CD4-positive, alpha-beta T cell treated with Interleukin-21 for 1 hour (primary cell): Measurements from ENCODE around the gene MRPL49.

Experiments
- DNase-seq: peaks from one replicate; pipeline ENCODE4 v3.0.0-alpha.2; 2020

MRPL49 gene

DNA sequence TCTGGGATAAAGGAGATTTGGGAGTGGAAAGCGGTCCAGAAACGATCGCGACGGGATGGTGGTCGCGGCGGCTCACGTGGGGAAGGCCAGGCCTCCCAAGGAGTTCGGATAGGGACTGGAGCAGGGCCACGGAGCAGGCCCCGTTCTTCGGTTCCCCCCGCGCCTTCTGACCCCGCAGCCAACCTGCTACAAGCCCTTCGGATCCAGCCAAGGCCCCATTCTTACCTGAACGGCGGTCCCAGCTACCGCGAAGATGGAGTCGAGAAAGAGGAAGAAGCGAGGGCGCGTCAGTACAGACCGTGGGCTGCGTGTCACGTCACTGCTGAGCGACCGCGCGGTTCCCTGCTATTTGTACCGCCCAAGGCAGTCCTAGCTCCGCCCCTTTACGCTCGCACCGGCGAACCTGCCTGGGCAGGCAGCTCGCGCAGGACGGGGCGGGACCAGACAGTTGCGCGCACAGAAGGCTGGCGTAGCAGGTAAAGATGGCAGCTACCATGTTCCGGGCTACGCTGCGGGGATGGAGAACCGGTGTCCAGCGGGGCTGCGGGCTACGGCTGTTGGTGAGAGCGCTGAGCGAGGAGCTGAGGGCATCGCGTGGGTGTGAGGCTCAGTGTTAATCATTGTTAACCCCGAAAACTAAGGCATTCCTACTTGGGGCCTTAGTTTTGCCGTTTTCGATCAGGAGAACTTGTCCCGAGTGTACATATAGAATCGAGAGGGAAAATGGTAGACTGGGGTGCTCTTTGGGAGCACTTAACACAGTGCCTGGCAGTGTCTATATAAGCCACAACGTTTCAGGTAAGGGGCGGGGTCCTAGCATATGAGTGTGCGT is at the start of gene MRPL49, which contains the start of gene FAU:
Gene MRPL49 (plus strand): TSS at position 457 of the 832 bp plus-strand sequence. CDS start 26 bp downstream, at position 483.
Gene FAU (minus strand): TSS at position 270 of the 832 bp plus-strand sequence. CDS start 321 bp downstream, outside the sequence.
- peak; percentile 99 for DNase-seq

DNA sequence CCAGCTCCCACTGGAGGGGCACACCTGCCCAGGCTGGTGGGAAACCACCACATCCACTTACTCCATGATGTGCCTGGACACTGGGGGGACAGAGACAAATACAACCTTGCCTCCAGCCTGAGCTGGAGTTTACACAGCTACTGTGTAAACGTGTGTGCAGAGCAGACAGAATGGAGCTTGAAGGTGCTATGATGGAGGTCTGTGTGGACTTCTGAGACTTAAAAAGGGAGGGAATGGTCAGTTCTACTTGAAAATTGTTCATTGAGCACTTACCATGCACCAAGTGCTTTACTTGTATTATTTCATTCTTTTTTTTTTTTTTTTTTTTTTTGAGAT is 49.5 kb upstream of the MRPL49 start:
- no peak for DNase-seq

DNA sequence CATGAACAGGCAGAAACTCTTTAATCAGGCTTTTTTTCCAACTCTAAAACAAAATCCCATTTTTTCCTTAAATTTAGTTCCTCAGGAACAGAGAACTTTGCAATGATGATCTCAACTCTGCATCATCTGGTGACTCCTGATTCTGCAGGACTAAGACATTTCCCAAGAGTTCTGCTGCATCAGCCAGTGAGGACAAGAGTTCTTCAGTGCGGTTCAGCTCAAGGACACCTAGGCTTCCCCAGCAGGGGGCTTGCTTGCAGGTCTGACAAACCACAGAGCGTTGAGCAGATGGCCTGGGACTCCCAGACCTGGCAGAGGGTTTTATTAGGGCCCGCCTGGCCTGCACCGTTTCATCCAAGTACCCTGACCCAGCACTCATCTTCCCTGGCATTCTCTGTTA is 44.7 kb upstream of the MRPL49 start:
- DNase-seq = no peak

DNA sequence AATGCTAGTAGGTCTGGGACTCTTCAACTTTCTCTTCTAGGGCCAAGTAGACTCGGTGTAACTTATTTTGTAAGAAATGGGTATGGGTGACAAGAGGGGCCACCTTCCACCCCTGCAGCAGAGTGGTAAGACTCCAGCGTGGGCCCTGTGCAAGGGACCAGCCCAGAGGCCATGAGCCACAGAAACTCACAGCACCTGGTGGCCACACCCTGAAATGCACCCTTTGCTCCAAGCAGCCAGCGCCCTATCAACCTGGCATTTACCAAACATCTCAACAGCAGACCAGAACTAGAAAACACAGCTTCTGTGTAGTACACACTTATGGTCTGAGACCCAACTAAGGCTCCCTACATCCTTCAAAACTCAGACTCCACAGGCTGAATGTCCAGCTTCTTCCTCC is 44.0 kb upstream of the MRPL49 start:
- DNase-seq = peak; percentile 83

DNA sequence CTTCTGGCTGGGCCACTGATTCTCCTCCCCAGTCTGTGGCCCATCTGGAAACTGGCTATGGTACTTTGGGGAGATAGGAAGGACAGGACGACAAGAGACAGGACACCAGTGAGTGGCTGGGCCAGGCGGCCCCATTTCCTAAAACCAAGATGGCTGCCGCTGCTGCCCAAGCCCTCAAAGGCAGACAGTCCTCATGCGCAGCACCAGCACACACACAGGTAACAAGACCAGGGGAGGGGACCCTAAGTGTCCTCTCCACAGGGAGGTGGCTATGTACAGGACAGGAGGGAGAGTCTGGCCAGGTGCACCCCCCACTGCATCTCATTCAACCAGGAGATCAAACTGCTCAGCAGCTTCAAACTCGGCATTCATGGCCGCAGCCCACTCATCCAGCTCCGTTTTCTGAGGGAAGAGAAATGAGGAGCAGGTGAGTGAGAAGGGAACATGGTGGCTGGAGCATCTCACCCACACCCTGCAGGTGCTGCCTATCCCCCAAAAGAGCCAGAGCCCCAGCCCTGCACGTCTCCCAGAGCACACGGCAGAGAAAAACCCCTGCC is 43.3 kb upstream of the MRPL49 start:
- no peak for DNase-seq

DNA sequence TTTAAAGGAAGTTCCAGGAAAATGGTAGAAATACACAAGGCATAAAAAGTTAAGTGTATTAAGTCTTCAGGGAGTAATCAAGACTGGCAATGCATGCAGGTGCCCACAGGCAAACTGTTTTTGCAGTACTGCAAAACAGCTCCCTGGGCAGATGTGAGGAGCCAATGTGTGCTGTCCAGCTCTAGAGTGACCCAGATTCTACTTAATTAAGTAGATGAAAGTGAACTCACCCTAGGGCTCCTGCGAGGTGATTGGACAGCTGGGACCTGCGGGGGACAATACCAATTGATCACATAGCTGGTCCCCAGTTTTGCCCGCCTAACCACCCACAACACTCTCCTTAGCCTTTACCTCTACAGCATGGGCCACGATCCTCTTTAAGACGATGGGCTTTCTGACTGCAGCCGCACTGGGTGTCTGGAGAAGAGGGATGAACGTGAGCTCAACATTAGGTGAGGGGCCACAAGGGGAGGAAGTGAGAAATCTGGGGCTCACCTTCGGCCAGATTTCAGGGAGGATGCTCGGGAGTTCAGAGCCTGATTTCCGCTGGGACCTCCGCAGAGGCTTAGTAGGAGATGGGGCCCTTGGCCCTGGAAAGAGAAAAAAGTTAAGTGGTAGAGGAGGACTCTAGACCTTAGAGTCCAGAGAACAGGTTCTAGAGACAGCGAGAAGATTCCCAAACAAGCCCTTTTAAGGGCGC is 38.8 kb upstream of the MRPL49 start:
- DNase-seq = no peak

DNA sequence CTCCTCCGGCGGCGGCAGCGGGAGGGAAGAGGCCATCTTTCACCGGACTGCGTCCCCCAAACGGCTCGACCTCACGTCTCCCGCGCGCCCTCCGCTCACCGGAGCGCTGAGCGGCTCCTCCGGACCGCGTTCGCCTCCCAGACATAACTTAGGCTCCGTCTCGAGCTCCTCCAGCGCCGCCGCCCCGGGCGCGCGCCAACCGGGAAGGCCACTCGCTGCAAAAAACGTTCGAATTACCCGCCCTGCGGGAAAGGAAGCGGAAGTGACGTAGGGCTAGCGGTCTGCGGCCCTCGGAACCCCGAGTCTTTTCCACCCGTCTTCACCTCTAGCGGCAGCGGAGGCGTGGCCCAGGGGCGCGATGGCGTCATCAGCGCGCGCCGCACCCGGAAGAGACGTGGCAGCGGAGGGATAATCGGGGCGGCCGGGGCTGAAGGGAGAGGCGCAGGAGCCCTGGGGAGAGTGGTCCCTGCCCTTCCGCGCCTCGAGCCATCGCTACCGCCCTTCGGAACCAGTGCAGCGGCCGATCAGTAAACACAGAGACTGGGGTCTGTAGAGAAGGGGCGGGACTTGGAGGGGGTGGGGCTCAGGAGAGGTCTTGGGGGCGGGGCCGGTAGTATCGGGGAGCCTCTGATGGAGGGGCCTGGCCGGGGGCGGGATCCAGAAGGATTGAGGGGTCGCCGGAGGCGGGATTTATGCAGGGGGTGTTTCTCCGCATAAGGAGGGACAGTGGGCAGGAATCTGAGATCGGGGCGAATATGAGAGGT is 38.1 kb upstream of the MRPL49 start, which contains the start of the genes CDCA5 and ZFPL1:
Gene CDCA5 (minus strand): TSS at position 207 of the 764 bp plus-strand sequence. CDS start 62 bp downstream, at position 145.
Gene ZFPL1 (plus strand): TSS at position 389 of the 764 bp plus-strand sequence. CDS start 477 bp downstream, outside the sequence.
- DNase-seq = peak; percentile 96

DNA sequence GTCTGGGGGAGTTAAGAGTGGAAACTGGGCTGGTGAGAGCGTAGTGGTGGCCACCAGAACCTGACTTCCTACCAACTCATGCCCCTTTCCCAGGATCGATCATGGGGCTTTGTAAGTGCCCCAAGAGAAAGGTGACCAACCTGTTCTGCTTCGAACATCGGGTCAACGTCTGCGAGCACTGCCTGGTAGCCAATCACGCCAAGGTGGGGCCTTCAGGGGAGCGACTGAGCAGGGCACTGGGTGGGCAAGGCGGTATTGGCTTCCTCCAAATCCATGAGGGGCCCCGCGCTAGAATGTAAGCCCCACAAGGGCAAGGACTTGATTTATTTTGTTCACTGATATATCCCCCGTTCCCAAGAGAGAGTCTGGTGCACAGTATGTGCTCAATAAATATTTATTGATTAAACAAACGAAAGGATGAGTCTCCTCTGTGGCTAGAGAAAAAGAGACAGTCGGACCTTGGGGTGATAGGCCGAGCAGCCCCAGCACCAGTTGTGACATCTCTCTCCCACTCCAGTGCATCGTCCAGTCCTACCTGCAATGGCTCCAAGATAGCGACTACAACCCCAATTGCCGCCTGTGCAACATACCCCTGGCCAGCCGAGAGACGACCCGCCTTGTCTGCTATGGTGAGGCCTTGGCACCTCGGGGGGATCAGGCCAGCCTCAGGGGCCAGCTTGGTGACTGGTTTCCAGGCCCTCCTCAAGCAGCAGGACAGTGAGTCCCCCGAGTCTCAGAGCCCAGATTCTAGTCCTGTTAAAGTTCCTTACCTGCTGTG is 37.3 kb upstream of the MRPL49 start:
- no peak for DNase-seq

DNA sequence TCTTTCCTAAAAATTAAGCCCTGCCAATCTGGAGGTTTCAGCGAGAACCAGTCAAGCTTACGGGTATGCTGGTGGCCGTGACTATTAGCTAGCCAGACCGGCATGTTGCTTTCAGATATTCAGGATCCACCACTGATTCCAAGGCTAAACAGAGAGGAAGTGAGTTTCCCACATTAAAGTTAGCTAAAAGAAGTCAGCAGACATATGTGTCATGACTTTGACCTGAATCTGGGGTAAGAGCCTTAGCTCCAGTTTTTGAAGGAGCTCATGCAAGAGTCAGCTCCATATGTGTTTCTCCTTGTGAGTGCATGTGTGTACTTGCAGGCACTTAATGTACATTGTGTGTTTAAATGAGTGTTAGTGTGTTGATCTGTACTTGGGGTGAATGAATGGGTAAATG is 36.7 kb upstream of the MRPL49 start:
- no peak for DNase-seq

DNA sequence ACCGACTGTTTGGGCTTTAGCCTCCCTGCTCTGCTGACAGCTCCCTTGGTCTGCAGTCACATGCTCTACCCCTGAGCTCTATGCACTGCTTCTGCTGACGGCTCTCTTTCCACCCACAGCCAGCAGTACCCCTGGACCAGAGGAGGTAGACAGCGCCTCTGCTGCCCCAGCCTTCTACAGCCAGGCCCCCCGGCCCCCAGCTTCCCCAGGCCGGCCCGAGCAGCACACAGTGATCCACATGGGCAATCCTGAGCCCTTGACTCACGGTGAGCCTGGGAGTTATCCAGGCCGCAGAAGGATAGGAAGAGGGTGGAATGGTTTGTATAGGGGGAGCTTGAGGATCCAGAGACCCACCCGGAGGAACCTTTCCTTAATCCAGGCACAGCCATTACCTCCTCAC is 35.3 kb upstream of the MRPL49 start:
- no peak for DNase-seq

DNA sequence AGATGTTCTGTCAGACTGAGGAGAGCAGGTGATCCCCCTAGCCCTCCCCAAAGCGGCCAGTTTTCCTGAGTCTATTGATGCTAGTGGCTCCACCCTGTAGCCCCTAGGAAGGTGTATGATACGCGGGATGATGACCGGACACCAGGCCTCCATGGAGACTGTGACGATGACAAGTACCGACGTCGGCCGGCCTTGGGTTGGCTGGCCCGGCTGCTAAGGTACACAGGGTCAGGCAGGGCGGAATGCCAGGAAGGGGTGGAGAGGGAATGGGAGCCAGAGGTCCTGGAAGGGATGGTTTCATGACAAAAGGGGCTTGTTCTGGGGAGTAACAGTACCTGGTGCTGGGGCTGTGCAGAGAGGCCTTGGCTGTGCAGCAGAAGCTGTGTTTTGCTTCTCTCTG is 34.9 kb upstream of the MRPL49 start:
- DNase-seq = no peak

DNA sequence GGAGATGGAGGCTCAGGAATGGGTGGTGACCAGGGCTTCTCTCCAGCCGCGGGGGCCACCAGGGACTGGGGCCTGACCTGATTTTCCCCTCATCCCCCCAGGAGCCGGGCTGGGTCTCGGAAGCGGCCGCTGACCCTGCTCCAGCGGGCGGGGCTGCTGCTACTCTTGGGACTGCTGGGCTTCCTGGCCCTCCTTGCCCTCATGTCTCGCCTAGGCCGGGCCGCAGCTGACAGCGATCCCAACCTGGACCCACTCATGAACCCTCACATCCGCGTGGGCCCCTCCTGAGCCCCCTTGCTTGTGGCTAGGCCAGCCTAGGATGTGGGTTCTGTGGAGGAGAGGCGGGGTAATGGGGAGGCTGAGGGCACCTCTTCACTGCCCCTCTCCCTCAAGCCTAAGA is 34.3 kb upstream of the MRPL49 start:
- DNase-seq = no peak

DNA sequence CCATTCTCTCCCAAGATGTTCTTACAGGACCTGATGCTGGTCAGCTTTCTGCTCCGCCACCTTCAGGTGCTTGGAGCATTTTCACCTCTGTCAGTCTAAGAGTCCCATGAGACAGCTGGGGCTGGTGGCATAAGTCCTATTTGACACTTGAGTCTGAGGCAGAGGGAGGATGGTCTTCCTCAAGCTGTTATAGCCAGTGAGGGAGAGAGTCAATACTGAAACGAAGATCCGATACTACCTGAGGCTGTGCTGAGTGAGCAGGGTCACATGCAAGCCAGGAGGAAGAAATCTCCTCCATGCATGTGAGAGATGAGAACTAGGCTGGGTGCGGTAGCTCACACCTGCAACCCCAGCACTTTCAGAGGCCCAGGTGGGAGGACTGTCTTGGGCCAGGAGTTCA is 32.5 kb upstream of the MRPL49 start:
- no peak for DNase-seq

DNA sequence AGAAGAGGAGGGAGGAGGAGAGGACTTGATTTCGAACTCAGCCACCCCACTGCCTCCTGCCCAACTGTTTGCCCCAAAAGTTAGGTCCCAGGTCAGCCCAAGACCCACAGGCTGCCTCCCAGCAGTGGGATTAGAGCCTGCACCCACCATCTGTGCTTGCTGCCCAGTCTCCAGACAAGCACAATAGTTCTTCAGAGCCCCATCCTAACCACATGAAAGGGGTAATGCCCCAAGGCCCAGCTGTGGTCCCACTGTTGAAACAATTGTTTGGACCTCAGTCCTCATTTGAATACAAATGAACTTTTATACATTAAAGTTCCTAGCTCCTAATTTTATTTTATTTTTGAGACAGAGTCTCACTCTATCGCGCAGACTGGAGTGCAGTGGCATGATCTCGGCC is 31.5 kb upstream of the MRPL49 start:
- no peak for DNase-seq

DNA sequence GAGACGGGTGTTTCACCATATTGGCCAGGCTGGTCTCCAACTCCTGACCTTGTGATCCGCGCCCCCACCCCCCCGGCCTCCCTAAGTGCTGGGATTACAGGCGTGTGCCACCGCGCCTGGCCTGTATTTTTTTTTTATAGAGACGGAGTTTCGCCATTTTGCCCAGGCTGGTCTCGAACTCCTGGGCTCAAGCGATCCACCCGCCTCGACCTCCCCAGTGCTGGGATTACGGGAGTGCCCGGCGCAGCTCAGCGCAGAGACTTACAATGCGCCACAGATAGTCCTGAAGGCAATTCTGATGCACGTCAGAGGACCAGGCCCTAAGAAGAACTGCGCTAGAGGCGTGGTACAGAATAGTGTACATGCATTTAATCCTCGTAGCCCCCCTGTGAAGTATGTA is 26.7 kb upstream of the MRPL49 start:
- DNase-seq = no peak

DNA sequence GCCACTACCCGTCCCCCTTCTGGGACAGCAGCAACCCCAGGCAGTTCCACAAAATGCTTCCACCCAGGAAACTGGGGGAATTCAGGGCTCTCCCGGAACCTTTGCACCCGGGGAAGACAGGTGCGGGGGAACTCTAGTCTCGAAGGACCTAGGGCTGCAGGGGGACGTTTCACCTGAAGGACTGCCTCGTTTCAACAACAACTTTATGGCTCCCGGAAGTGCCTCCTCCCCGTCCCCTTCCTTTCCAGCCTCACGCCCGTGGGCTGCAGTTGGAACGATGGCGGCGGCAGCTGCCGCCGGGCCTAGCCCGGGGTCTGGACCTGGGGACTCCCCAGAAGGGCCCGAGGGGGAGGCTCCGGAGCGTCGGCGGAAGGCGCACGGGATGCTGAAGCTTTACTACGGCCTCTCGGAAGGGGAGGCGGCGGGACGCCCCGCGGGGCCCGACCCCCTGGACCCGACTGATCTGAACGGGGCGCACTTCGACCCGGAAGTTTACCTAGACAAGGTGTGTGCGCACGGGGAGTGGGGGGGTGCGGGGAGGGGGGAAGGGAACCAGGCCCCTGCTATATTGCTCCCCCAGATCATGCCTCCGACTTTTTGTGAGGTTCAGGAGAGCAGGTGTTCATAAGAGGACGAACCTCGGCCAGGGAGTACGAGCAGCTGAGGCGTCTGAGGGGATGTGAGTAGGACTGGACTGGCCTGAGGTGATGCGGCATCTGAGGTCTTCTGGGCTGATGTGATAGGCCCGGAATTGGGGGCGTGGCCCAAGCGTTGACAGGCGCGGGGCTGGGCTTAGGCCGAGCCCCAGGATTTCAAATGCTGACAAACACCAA is 25.9 kb upstream of the MRPL49 start, which contains the start of gene VPS51:
Gene VPS51 (plus strand): TSS at position 241 of the 833 bp plus-strand sequence. CDS start 37 bp downstream, at position 278.
- peak; percentile 90 for DNase-seq

DNA sequence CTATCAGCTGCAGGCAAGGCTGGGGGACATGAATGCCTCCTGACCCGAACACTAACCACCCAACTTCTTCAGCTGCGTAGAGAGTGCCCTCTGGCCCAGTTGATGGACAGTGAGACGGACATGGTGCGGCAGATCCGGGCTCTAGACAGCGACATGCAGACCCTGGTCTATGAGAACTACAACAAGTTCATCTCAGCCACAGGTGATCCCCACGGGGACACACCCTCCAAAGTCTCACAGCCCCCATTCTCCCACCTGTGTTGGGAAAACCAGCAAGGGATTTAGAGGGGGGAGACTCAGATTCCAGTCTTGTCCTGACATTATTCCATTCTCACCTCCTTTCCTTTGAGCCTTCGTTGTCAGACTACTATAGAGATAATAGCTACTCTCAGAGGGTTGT is 25.2 kb upstream of the MRPL49 start:
- DNase-seq = no peak

DNA sequence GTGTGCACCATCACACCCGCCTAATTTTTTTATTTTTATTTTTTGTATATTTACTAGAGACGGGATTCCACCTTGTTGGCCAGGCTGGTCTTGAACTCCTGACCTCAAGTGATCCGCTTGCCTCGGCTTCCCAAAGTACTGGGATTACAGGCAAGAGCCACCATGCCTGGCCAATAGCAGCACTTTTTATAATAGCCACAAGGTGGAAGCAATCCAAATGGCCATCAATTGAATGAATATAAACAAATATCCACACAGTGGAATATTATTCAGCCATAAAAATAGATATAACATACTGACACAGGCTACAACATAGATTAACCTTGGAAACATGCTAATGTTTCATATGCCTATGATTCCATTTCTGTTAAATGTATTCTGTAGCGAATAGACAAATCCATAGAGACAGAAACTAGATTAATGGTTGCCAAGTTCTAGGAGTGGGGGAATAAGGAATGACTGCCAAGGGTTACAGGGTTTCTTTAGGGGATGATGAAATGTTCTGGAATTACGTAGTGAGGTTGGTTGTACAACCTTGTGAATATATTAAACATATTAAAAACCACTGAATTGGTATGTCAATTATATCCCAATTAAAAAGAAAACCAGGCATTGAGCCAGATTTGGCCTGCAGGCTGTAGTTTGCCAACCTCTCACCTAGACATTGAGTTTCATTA is 21.3 kb upstream of the MRPL49 start:
- no peak for DNase-seq

DNA sequence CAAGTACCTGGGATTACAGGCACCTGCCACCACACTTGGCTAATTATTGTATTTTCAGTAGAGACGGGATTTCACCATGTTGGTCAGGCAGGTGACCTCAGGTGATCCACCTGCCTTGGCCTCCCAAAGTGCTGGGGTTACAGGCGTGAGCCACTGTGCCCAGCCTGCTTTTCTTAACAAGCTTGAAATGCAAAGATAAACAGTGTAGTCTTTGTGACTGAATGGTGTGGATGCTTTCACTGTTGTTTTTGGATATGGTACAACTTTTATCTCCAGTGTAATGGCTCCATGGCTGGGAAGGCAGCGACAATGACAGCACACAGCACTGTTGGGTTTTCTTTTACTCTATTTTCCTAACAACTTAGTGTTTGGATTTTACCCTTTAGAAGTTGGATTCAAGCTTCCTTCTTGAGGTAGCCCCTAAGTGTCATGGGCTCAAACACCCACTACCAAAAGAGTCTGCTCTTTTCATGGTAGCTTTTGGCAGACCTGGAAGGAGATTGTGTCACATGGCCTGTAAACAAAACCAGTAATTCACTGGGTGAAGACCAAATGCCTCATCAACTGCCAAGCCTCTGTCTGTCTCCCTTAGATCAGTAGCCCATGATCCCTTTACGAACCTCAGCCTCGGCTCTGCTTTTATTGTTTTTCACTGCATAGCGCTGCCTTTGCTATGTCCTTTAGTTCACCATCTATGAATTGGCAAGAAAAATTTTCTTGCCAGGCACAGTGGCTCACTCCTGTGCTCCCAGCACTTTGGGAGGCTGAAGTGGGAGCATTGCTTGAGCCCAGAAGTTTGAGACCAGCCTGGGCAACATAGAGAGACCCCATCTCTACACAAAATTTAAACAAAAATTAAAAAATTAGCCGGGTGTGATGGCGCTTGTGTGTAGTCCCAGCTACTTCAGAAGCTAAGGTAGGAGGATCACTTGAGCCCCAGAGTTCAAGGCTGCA is 19.7 kb upstream of the MRPL49 start:
- no peak for DNase-seq
